ENCODE measurements around the gene TANC1. TPM values are rescaled to one million over a fixed set of nuclear protein-coding genes. Genes with fewer than 3 reads are reported as not detected.

TANC1 gene
- total and polyA plus RNA-seq, 12 donors, result 17.8 to 90.5 (median 70.0) TPM

DNA sequence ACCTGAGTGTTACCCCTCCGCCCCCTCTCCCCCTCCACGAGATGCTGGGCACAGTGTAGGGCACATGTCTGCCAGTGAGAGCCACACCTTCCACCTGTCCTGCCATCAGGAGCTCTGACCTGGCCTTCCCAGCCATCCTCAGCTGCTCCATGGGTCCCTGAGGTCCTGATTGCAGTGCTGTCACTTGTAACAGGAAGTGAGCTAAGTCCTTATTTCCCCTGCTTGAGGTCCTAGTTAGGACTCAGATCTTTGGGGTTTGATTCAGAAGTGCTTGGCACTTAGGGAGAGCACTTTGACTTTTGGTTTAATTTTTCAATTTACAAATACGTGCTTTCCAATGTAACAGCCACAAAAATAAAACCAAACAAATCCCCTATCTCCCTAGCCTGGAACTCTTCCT lies 192.5 kb downstream of the TANC1 start:
- Histone ChIP-seq H3K27me3 (no peaks in the 10 kb centered on the region), H3K4me3 (no peak overlapping the region), H3K36me3 (peaks cover 0 to 64% (median 8%) of the 10 kb centered on the region in 9 donors), H3K9me3 (no peaks in the 10 kb centered on the region), H3K27ac (peak overlapping the region in 8 of 10 donors; percentile 16 to 76 (median 52)), H3K4me1 (peaks cover 8 to 71% (median 43%) of the 10 kb centered on the region in 9 donors)
- TF ChIP-seq, protein P1, sequence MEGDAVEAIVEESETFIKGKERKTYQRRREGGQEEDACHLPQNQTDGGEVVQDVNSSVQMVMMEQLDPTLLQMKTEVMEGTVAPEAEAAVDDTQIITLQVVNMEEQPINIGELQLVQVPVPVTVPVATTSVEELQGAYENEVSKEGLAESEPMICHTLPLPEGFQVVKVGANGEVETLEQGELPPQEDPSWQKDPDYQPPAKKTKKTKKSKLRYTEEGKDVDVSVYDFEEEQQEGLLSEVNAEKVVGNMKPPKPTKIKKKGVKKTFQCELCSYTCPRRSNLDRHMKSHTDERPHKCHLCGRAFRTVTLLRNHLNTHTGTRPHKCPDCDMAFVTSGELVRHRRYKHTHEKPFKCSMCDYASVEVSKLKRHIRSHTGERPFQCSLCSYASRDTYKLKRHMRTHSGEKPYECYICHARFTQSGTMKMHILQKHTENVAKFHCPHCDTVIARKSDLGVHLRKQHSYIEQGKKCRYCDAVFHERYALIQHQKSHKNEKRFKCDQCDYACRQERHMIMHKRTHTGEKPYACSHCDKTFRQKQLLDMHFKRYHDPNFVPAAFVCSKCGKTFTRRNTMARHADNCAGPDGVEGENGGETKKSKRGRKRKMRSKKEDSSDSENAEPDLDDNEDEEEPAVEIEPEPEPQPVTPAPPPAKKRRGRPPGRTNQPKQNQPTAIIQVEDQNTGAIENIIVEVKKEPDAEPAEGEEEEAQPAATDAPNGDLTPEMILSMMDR (IDR thresholded peaks at IDR 0.05), result no peak
- no peak for DNase-seq
- 38 to 45% methylated on average over 3 of the region's 3 CpGs for WGBS, 2 donors
- ATAC-seq, result peak in 2 of 8 donors; percentile 5 to 12
- intact Hi-C loops (cut with DNase I), result no loop called here

DNA sequence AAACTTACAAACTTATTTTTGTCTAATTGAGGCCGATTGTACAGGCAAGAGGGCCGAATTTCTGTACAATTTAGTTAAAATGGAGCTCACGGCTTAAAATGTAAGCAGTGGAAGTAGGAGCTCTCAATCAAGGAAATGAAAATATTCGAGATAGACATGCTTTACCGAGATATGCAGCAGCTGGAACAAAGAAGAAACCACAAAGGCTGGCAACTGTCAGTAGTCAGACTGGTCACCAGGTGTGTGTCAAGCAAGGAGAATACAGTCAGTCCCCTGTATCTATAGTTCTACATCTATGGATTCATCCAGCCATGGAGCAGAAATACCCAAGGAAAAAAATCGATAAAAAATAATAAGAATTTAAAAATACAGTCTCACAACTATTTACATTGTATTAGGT lies 195.5 kb downstream of the TANC1 start:
- Histone ChIP-seq H3K36me3 (peaks cover 0 to 59% (median 8%) of the 10 kb centered on the region in 9 donors), H3K27ac (peak overlapping the region in 9 of 10 donors; percentile 43 to 88 (median 81)), H3K27me3 (no peaks in the 10 kb centered on the region), H3K4me1 (peaks cover 8 to 55% (median 35%) of the 10 kb centered on the region in 9 donors), H3K4me3 (no peak overlapping the region), H3K9me3 (peaks cover 0 to 3% (median 0%) of the 10 kb centered on the region in 11 donors)
- DNase-seq (no peak), ATAC-seq (no peak)
- intact Hi-C loops (cut with DNase I), result no loop called here
- 64 to 66% methylated on average over 6 of the region's 6 CpGs for WGBS, 2 donors
- TF ChIP-seq, protein P1 (IDR thresholded peaks at IDR 0.05), result no peak

DNA sequence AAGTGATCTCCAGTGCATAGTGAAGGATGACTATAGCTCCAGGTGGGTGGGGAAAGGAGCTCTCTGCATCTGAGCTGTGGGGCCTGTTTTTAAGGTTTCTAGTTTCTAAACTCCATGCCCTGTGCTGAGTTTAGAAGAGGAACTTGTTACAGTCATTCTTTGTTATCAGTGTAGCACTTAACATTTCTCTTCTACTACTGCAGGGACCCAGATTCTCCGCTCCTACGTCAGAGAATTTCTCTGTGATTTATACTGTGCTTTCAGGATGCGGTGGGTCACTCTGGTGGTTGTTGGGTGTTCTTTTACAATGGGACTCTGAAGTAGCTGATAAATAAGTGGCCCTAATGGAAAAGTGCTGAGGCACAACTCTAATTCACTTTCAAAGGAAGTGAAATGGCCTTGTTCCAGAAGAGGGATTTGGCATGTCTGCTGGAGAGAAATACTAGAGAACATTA lies 196.0 kb downstream of the TANC1 start:
- ATAC-seq (peak; percentile 49 to 91 (median 87)), DNase-seq (peak in 1 of 2 donors; percentile 60)
- Histone ChIP-seq H3K27me3 (no peaks in the 10 kb centered on the region), H3K4me1 (peaks cover 8 to 57% (median 35%) of the 10 kb centered on the region in 9 donors), H3K9me3 (peaks cover 0 to 3% (median 0%) of the 10 kb centered on the region in 11 donors), H3K4me3 (no peak overlapping the region), H3K27ac (peak overlapping the region; percentile 43 to 88 (median 80)), H3K36me3 (peaks cover 0 to 60% (median 8%) of the 10 kb centered on the region in 9 donors)
- intact Hi-C loops (cut with DNase I), result no loop called here
- TF ChIP-seq, protein P1 (IDR thresholded peaks at IDR 0.05), result no peak
- WGBS, 2 donors, result 20 to 35% methylated on average over 3 of the region's 3 CpGs

DNA sequence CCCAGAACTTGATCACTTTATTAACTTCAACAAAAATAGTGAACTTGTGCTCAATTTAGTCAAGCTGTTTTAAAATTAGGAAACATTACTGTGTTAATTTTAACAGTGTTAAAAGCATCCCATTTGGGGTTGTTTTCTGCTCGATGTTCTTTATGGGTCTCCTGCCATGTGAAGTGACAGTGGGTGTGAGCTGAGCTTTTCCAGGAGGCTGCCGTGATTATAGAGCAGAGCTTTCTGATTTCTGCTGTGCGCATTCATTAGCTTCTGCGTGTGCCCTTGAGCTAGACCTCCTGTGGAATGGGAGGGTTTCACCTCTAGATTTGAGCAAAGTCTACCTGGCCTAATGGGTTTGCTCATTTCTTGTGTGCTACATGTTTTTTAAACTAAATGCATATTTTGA lies 196.6 kb downstream of the TANC1 start:
- intact Hi-C loops (cut with DNase I), result loop anchor here in 1 of 10 donors (1.0 kb wide), 1 partner anchor 30 kb away; no protein-coding TSS in a partner anchor
- DNase-seq (peak in 1 of 2 donors; percentile 39), ATAC-seq (peak; percentile 44 to 85 (median 65))
- peaks cover 0 to 3% (median 0%) of the 10 kb centered on the region in 11 donors for H3K9me3 ChIP-seq
- peaks cover 6 to 53% (median 32%) of the 10 kb centered on the region in 9 donors for H3K4me1 ChIP-seq
- TF ChIP-seq, protein P1 (IDR thresholded peaks at IDR 0.05), result no peak
- no peak overlapping the region for H3K4me3 ChIP-seq
- H3K27me3 ChIP-seq, result no peaks in the 10 kb centered on the region
- 34 to 66% methylated on average over 4 of the region's 4 CpGs for WGBS, 2 donors
- peak overlapping the region; percentile 43 to 88 (median 80) for H3K27ac ChIP-seq
- H3K36me3 ChIP-seq, result peaks cover 0 to 65% (median 8%) of the 10 kb centered on the region in 9 donors
